ENCODE data around the gene DOCK1. TPM values are rescaled to one million over a fixed set of nuclear protein-coding genes. Genes with fewer than 3 reads are reported as not detected.

Gene DOCK1
- total and polyA plus RNA-seq, 7 experiments from 2014 or later, result 0.11 to 1.2 (median 0.34) TPM; not detected in 2

DNA sequence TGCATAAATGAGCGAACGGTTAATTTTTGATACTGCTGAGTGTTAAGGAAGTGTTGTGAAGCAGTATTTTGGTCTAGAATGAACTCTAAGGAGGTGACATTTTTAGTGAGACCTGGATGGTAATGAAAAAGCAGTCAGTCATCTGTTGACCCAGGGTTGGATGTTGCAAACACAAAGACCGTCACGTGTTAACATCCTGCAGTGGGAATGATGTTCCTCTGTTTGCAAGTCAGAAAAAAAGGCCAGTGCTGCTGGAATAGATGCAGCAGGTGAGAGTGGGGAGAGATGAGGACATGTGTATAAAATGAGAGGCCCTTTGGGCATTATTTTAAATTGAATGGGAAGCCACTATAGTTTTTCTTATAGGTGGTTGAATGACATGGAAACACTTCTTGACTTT, 251.9 kb downstream of the DOCK1 start:
- Mint-ChIP-seq H3K27me3 (peaks cover 0 to 18% (median 4%) of the 10 kb centered on the region in 5 donors), H3K4me1 (no peaks in the 10 kb centered on the region), H3K27ac (no peak overlapping the region), H3K4me3 (no peak overlapping the region), H3K36me3 (no peaks in the 10 kb centered on the region), H3K9me3 (no peaks in the 10 kb centered on the region)
- ChIA-PET POLR2A (no interaction called here), CTCF (no interaction called here)
- Histone ChIP-seq H3K27ac (ENCODE audit: low read depth, low read length) (no peak overlapping the region), H3K36me3 (ENCODE audit: control insufficient read depth in 2 of 3, insufficient read depth in 3 of 3, low read length in 3 of 3) (no peaks in the 10 kb centered on the region), H3K9me3 (ENCODE audit: control insufficient read depth in 2 of 3, low read length in 3 of 3) (no peaks in the 10 kb centered on the region), H3K27me3 (ENCODE audit: control insufficient read depth in 2 of 2, insufficient read depth in 2 of 2, low read length in 2 of 2) (no peaks in the 10 kb centered on the region), H3K4me1 (ENCODE audit: control insufficient read depth in 2 of 2, insufficient read depth in 2 of 2, low read length in 2 of 2) (no peaks in the 10 kb centered on the region), H3K4me3 (ENCODE audit: low read length) (no peak overlapping the region)
- intact Hi-C loops (cut with micrococcal nuclease), result no loop called here
- no peak for ATAC-seq
- no peak for DNase-seq

DNA sequence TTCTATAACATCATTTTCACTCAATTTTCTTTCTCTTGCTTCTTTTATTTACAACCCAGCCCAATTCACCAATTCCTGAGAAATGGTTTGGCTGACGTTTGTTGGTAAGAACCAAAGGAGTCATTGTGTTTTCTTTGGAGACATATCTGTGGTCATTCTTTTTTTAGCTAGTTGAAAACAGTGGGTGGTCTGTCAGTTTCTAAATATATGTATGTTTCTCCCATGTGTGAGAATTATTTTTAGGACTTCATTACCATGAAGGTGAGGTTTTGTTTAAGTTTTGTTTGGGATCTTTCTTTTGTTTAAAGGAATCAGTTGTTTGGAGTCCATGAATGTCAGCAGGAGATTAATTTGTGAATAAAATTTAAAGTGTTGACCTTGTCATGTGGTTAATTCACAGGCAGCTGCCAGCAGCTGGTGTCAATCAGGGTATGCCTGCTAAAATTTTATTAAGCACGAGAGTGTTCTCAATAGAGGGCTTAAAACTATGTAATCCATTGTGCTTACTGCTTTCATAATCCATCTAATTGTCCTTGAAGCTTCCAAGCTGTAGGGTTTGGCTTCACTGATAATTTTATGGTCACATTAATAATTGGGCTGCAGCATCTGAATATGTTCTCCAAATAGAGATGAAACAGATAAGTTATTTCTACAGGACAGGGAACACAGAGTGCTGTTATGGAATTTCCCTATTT, 252.4 kb downstream of the DOCK1 start:
- ATAC-seq (no peak), DNase-seq (no peak)
- Mint-ChIP-seq H3K36me3 (no peaks in the 10 kb centered on the region), H3K27me3 (peaks cover 0 to 18% (median 4%) of the 10 kb centered on the region in 5 donors), H3K27ac (no peak overlapping the region), H3K9me3 (no peaks in the 10 kb centered on the region), H3K4me3 (no peak overlapping the region), H3K4me1 (no peaks in the 10 kb centered on the region)
- no peak overlapping the region for H3K4me3 ChIP-seq (ENCODE audit: low read length)
- ChIA-PET CTCF (no interaction called here), POLR2A (no interaction called here)
- no peaks in the 10 kb centered on the region for H3K4me1 ChIP-seq (ENCODE audit: control insufficient read depth in 2 of 2, insufficient read depth in 2 of 2, low read length in 2 of 2)
- H3K36me3 ChIP-seq (ENCODE audit: control insufficient read depth in 2 of 3, insufficient read depth in 3 of 3, low read length in 3 of 3), result no peaks in the 10 kb centered on the region
- H3K27me3 ChIP-seq (ENCODE audit: control insufficient read depth in 2 of 2, insufficient read depth in 2 of 2, low read length in 2 of 2), result no peaks in the 10 kb centered on the region
- intact Hi-C loops (cut with micrococcal nuclease), result no loop called here
- no peak overlapping the region for H3K27ac ChIP-seq (ENCODE audit: low read depth, low read length)
- no peaks in the 10 kb centered on the region for H3K9me3 ChIP-seq (ENCODE audit: control insufficient read depth in 2 of 3, low read length in 3 of 3)

DNA sequence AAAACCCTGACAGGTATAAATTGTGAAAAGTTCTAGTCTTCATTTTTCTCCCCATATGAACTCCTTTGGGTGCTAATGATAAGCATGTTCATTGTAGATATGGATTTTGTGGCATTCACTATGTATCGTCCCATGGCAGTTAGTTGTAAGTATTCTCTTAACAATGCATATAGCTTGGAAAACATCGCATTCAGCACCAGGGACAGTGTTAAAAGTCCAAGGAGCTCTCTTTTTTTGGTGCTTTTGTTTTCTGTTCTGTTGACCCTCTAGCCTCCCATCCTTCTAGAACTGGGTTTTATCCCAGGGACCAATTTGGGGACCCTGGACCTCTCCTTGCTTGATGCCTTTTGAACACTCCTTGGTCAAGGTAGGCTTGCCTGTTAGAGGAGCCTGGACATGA, 253.4 kb downstream of the DOCK1 start:
- DNase-seq (no peak), ATAC-seq (no peak)
- Histone ChIP-seq H3K9me3 (ENCODE audit: control insufficient read depth in 2 of 3, low read length in 3 of 3) (no peaks in the 10 kb centered on the region), H3K27ac (ENCODE audit: low read depth, low read length) (no peak overlapping the region), H3K36me3 (ENCODE audit: control insufficient read depth in 2 of 3, insufficient read depth in 3 of 3, low read length in 3 of 3) (no peaks in the 10 kb centered on the region), H3K4me3 (ENCODE audit: low read length) (no peak overlapping the region), H3K4me1 (ENCODE audit: control insufficient read depth in 2 of 2, insufficient read depth in 2 of 2, low read length in 2 of 2) (no peaks in the 10 kb centered on the region), H3K27me3 (ENCODE audit: control insufficient read depth in 2 of 2, insufficient read depth in 2 of 2, low read length in 2 of 2) (no peaks in the 10 kb centered on the region)
- CTCF ChIA-PET, result no interaction called here
- POLR2A ChIA-PET, result no interaction called here
- no peaks in the 10 kb centered on the region for H3K9me3 Mint-ChIP-seq
- intact Hi-C loops (cut with micrococcal nuclease), result no loop called here
- H3K27me3 Mint-ChIP-seq, result peaks cover 0 to 18% (median 4%) of the 10 kb centered on the region in 5 donors
- H3K36me3 Mint-ChIP-seq, result no peaks in the 10 kb centered on the region
- H3K4me3 Mint-ChIP-seq, result no peak overlapping the region
- no peaks in the 10 kb centered on the region for H3K4me1 Mint-ChIP-seq
- no peak overlapping the region for H3K27ac Mint-ChIP-seq

DNA sequence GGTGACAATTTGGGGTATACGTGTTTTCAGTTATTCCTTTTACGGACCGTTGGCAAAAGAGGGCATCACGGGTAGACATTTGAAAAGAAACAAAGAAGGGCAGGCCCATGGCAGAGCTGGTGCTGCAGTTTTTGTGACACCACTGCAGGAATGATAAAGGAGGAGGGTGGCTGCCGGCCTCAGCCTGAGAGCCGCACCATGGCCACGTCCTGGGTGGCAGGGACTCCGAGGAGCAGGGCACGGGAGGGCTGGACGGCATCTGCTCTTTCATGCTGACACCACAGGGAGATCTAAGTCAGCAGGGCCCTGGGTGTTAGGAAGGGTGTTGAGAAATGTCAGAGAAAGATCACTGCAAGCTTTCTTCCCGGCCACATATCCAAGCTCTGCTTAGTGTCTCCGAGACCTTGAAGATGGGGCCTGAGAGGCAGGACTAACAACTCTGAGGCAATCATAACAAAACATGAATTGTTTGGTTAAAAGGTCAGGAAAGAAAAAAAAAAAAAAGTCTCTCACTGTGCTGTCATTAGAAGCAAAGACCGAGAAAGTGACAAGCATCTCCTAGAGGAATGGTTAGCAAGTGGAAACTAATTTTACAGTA, 254.5 kb downstream of the DOCK1 start:
- no peak for ATAC-seq
- Histone ChIP-seq H3K36me3 (ENCODE audit: control insufficient read depth in 2 of 3, insufficient read depth in 3 of 3, low read length in 3 of 3) (no peaks in the 10 kb centered on the region), H3K27ac (ENCODE audit: low read depth, low read length) (no peak overlapping the region), H3K4me1 (ENCODE audit: control insufficient read depth in 2 of 2, insufficient read depth in 2 of 2, low read length in 2 of 2) (no peaks in the 10 kb centered on the region), H3K4me3 (ENCODE audit: low read length) (no peak overlapping the region), H3K9me3 (ENCODE audit: control insufficient read depth in 2 of 3, low read length in 3 of 3) (no peaks in the 10 kb centered on the region), H3K27me3 (ENCODE audit: control insufficient read depth in 2 of 2, insufficient read depth in 2 of 2, low read length in 2 of 2) (no peaks in the 10 kb centered on the region)
- Mint-ChIP-seq H3K36me3 (no peaks in the 10 kb centered on the region), H3K27me3 (peaks cover 0 to 18% (median 4%) of the 10 kb centered on the region in 5 donors), H3K4me1 (no peaks in the 10 kb centered on the region), H3K9me3 (no peaks in the 10 kb centered on the region), H3K4me3 (no peak overlapping the region), H3K27ac (no peak overlapping the region)
- DNase-seq, result no peak
- ChIA-PET POLR2A (no interaction called here), CTCF (no interaction called here)
- intact Hi-C loops (cut with micrococcal nuclease), result no loop called here

GRCh38 chr10:127161482-127161881, 256.3 kb downstream of the DOCK1 start:
- ChIA-PET CTCF (no interaction called here), POLR2A (no interaction called here)
- ATAC-seq, result no peak
- no peaks in the 10 kb centered on the region for H3K36me3 ChIP-seq (ENCODE audit: control insufficient read depth in 2 of 3, insufficient read depth in 3 of 3, low read length in 3 of 3)
- no peaks in the 10 kb centered on the region for H3K4me1 ChIP-seq (ENCODE audit: control insufficient read depth in 2 of 2, insufficient read depth in 2 of 2, low read length in 2 of 2)
- intact Hi-C loops (cut with micrococcal nuclease), result no loop called here
- H3K27me3 ChIP-seq (ENCODE audit: control insufficient read depth in 2 of 2, insufficient read depth in 2 of 2, low read length in 2 of 2), result no peaks in the 10 kb centered on the region
- Mint-ChIP-seq H3K27me3 (peaks cover 0 to 14% (median 0%) of the 10 kb centered on the region in 5 donors), H3K36me3 (no peaks in the 10 kb centered on the region), H3K9me3 (no peaks in the 10 kb centered on the region), H3K4me1 (no peaks in the 10 kb centered on the region), H3K27ac (no peak overlapping the region), H3K4me3 (no peak overlapping the region)
- no peak overlapping the region for H3K27ac ChIP-seq (ENCODE audit: low read depth, low read length)
- no peak overlapping the region for H3K4me3 ChIP-seq (ENCODE audit: low read length)
- no peak for DNase-seq
- H3K9me3 ChIP-seq (ENCODE audit: control insufficient read depth in 2 of 3, low read length in 3 of 3), result no peaks in the 10 kb centered on the region

DNA sequence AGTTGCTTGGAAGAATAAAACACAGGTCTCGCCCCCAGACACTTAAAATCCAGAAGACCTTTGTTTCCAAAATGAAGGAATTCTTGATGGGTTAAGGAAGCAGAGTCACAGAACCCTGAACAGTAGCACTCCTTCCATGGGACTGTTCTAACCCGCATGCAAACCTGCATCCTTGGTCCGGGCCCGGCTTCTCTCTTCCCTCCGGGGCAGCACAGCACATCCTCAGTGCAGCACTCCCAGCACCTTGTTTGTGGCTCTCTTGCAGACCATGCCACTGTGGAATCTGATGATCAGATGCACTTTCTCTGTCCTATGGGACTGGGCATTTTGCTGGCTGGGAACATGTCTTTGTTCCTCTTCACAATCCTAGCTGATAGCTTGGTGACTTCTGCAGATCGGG, 257.6 kb downstream of the DOCK1 start:
- ATAC-seq, result no peak
- H3K27ac ChIP-seq (ENCODE audit: low read depth, low read length), result no peak overlapping the region
- H3K4me1 ChIP-seq (ENCODE audit: control insufficient read depth in 2 of 2, insufficient read depth in 2 of 2, low read length in 2 of 2), result no peaks in the 10 kb centered on the region
- H3K4me1 Mint-ChIP-seq, result no peaks in the 10 kb centered on the region
- H3K4me3 Mint-ChIP-seq, result no peak overlapping the region
- H3K27me3 Mint-ChIP-seq, result peaks cover 0 to 14% (median 0%) of the 10 kb centered on the region in 5 donors
- intact Hi-C loops (cut with micrococcal nuclease), result no loop called here
- H3K27me3 ChIP-seq (ENCODE audit: control insufficient read depth in 2 of 2, insufficient read depth in 2 of 2, low read length in 2 of 2), result no peaks in the 10 kb centered on the region
- H3K4me3 ChIP-seq (ENCODE audit: low read length), result no peak overlapping the region
- no peaks in the 10 kb centered on the region for H3K9me3 ChIP-seq (ENCODE audit: control insufficient read depth in 2 of 3, low read length in 3 of 3)
- H3K9me3 Mint-ChIP-seq, result no peaks in the 10 kb centered on the region
- no peaks in the 10 kb centered on the region for H3K36me3 ChIP-seq (ENCODE audit: control insufficient read depth in 2 of 3, insufficient read depth in 3 of 3, low read length in 3 of 3)
- no peaks in the 10 kb centered on the region for H3K36me3 Mint-ChIP-seq
- POLR2A ChIA-PET, result no interaction called here
- no peak overlapping the region for H3K27ac Mint-ChIP-seq
- DNase-seq, result no peak
- CTCF ChIA-PET, result no interaction called here

DNA sequence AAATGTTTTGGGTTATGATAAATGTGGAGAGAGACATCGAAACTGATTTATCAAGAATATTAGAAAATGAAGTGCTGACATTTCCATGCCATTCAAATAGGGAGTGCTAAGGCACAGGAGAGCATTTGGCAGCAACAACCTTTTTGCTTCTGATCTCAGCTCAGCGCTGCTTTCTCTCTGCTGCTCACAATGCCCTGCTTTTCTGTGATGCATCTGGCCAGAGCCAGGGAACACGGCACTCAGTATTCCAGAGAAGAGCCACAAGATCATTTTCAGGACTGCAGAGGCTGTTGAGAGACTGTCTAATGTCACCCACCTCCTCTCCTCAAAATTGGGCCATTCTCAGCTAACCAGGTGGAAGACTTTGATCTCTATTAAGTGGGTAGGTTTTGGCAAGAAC, 263.0 kb downstream of the DOCK1 start:
- H3K4me3 ChIP-seq (ENCODE audit: low read length), result no peak overlapping the region
- intact Hi-C loops (cut with micrococcal nuclease), result no loop called here
- ChIA-PET POLR2A (no interaction called here), CTCF (no interaction called here)
- no peaks in the 10 kb centered on the region for H3K4me1 ChIP-seq (ENCODE audit: control insufficient read depth in 2 of 2, insufficient read depth in 2 of 2, low read length in 2 of 2)
- no peaks in the 10 kb centered on the region for H3K9me3 ChIP-seq (ENCODE audit: control insufficient read depth in 2 of 3, low read length in 3 of 3)
- H3K4me3 Mint-ChIP-seq, result no peak overlapping the region
- no peak overlapping the region for H3K27ac Mint-ChIP-seq
- H3K27me3 Mint-ChIP-seq, result peaks cover 0 to 6% (median 0%) of the 10 kb centered on the region in 5 donors
- H3K4me1 Mint-ChIP-seq, result no peaks in the 10 kb centered on the region
- no peaks in the 10 kb centered on the region for H3K36me3 Mint-ChIP-seq
- no peak for ATAC-seq
- no peak for DNase-seq
- H3K9me3 Mint-ChIP-seq, result no peaks in the 10 kb centered on the region
- H3K27ac ChIP-seq (ENCODE audit: low read depth, low read length), result no peak overlapping the region
- no peaks in the 10 kb centered on the region for H3K27me3 ChIP-seq (ENCODE audit: control insufficient read depth in 2 of 2, insufficient read depth in 2 of 2, low read length in 2 of 2)
- no peaks in the 10 kb centered on the region for H3K36me3 ChIP-seq (ENCODE audit: control insufficient read depth in 2 of 3, insufficient read depth in 3 of 3, low read length in 3 of 3)
